ENCODE measurements around the gene TRPV4.

TRPV4 gene

GRCh38 chr12:109808876-109809646 is 24.1 kb downstream of the TRPV4 start:
- in situ Hi-C loops (cut with MboI; ENCODE audit: low sequenced_read_pairs) = no loop called here

DNA sequence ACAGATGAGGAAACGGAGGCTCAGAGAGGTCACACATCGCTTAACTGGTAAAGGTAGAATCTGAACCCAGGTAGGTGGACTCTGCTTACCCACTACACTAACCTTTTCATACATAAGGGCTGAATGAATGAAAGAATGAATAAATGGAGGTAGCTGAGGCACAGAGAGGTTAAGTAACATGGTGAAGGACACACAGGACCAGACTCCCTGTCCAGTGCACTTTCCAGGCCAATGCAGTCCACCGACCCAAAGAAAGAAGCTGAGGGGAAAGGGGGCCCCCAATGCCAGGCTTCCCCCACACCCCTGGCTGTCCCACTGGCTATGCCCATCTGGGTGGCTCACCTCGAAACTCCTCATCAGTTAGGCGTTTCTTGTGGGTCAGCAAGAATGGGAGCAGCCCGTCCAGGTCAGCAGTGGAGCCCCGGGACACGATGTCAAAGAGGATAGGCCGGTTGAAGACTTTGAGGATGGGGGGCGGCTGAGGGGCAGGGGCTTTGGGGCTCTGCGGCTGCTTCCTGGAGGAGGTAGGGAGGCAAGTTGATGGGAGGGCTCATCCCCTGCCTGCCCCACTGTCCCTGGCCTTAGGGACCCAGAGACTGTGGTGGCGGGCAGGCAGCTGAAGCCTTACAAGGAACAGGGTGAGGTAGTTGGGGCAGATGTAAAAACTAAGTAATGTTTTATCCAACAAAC is 25.1 kb downstream of the TRPV4 start:
- in situ Hi-C loops (cut with MboI; ENCODE audit: low sequenced_read_pairs) = no loop called here

DNA sequence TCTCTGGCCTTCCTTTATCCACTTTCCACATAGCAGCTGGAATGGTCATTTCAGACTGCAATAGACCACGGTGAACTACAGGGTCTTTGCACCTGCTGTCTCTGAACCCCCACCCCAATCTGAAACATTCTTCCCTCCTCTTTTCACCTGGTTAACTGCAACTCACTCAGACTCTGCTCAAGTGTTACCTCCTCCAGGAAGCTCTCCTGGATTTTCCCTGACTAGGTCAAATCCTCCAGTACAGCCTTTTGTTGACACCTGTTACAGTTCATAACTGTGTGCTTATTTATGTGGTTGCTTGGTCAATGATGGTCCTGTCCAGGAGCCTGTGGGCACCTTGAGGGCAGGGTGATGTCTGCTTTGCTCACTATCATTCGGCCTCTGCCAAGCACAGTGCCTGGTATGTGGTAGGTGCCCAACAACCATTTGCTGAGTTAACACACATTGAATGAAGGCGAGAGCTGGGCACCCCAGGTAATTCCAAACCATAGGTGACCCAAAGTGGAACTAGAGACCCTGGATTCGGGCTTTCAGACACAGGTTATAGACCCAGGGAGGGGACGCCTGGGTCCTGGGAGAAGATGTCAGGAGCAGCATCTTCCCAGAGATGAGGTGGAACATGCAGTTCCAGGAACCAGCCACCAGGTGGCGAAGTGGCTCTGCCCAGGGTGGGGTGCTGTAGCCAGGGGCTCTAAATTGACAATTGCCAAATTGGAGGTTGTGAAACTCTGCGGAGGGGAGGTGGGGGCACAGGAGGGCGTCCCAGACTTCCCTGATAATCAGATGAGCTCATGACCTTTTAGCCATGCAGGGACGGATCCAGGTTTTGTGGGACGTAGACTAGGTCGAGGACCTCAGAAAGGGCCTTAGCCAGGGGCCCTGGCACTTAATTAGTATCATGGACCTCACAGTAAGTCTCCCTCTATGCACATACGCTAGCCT is 28.1 kb downstream of the TRPV4 start:
- in situ Hi-C loops (cut with MboI; ENCODE audit: low sequenced_read_pairs) = no loop called here

GRCh38 chr12:109803678-109804077 is 29.5 kb downstream of the TRPV4 start:
- in situ Hi-C loops (cut with MboI; ENCODE audit: low sequenced_read_pairs) = no loop called here

DNA sequence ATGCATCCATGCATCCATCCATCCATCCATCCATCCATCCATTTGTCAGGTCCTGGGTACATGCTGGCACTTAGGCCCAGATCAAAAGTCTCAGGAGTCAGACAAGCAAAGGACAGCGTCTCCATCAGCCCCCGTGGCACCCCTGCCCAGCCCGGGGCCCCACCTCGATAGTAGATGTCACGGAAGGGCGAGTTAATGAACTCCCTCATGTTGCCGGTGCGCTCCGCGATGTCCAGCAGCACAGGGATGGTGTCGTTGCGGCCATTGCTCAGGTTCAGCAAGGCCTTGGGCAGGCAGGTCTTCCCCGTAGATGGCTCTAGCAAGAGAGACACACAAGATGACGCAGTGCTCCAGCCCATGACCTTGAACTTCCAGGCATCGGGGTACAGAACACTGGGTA is 30.4 kb downstream of the TRPV4 start:
- in situ Hi-C loops (cut with MboI; ENCODE audit: low sequenced_read_pairs) = no loop called here

DNA sequence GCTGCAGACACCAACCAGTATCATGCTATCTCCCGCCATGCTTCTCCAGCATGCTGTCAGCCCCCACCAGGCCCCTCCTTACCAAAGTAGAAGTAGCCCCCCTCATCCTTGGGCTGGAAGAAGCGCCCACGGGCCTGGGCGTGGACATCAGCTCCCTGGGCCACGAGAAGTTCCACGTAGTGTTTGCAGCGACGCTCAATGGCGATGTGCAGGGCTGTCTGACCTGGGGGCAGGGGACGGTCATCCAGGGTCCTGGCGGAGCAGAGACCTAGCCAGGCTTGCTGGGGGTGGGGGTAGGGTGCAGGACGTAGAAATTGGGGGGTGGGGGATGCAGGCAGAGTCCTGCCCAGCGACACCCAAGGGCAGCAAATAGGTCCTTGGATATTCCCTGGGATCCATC is 32.7 kb downstream of the TRPV4 start:
- in situ Hi-C loops (cut with MboI; ENCODE audit: low sequenced_read_pairs) = no loop called here

GRCh38 chr12:109798691-109799090 is 34.5 kb downstream of the TRPV4 start:
- in situ Hi-C loops (cut with MboI; ENCODE audit: low sequenced_read_pairs) = no loop called here

DNA sequence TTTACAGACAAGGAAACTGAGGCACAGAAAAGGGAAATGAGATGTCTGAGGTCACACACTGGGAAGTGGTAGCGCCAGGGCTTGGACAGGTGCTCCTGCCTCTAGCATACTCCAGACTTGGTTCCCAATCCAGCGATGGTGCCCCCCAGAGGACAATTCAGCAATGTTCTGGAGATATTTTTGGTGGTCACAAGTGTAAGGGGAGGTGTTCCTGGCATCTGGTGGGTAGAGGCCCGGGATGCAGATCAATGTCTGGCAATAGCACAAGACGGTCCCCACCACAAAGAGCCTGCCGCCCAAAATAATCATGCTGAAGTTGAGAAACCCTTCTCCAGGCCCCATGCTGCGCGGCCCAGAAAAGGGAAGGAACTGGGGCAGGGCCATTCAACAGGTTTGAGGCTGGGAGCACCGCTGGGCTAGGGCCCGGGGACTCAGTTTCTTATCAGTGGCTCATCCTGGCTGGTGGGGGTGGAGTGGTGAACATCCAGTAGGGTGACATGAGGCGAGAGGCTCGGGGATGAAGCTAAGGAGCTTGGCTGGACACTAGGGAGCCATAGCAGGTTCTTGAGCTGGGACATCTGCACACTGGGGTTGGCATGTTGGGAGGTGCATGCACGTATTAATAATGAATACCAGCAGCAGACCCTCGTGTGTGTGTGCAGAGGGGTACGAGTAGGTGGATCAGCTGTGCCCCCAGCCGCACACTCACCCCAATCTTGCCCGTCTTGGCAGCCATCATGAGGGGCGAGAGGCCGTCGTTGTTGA is 35.1 kb downstream of the TRPV4 start:
- in situ Hi-C loops (cut with MboI; ENCODE audit: low sequenced_read_pairs) = no loop called here

GRCh38 chr12:109796057-109796456 is 37.1 kb downstream of the TRPV4 start:
- in situ Hi-C loops (cut with MboI; ENCODE audit: low sequenced_read_pairs) = no loop called here

GRCh38 chr12:109795023-109795422 is 38.2 kb downstream of the TRPV4 start:
- in situ Hi-C loops (cut with MboI; ENCODE audit: low sequenced_read_pairs) = no loop called here

DNA sequence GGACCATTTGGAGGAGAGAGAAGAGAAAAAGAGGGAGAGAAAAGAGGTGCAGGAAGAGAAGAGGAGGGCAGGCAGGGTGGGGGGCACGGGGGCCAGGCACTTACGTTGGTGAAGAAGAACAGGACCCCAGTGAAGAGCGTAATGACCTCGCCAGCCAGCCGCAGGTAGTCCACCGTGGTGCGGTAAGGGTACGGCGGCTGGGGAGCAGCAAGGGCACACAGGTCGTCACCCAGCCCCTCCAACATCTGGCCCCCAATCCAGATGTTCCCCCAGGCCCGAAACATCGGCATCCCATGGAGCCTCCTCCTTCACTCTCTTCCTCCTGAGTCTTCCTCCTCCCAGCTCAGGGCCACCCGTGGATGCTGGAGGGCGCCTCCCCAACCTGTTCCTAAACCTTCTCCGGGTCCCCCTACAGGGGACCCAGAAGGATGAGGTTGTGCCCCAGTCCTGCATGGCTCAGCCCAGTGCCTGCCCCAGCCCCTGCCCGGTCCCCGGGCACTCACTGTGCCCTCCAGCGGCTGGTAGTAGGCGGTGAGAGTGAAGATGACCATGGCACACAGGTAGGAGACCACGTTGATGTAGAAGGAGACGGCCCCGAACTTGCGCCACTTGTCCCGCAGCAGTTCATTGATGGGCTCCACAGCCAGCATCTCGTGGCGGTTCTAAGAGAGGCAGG is 39.2 kb downstream of the TRPV4 start:
- in situ Hi-C loops (cut with MboI; ENCODE audit: low sequenced_read_pairs) = no loop called here

- in situ Hi-C loops (cut with MboI; ENCODE audit: low sequenced_read_pairs) = no loop called here
Observed at GRCh38 chr12:109793411-109793810, 39.8 kb downstream of the TRPV4 start.

DNA sequence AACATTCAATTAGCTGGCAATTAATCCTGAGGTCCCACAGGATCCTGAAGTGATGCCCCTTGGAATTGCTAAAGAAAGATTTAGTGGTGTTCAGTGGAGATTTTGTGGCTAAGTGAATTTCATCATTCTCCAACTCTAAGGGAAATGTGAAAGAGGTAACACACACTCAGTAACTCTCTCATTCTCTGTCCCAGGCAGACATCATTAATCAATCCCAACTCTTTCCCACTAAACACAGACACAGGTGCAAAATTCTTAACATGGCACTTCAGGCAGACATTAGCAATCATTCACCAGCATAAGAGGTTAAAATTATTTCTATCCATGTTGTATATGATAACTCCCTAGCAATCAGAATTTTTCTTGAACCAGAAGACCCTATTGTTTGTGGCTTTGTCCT is 40.2 kb downstream of the TRPV4 start:
- in situ Hi-C loops (cut with MboI; ENCODE audit: low sequenced_read_pairs) = no loop called here

- in situ Hi-C loops (cut with MboI; ENCODE audit: low sequenced_read_pairs) = no loop called here
Observed at GRCh38 chr12:109789526-109790048, 43.6 kb downstream of the TRPV4 start.

- in situ Hi-C loops (cut with MboI; ENCODE audit: low sequenced_read_pairs) = no loop called here
Observed at GRCh38 chr12:109786799-109787198, 46.4 kb downstream of the TRPV4 start.

GRCh38 chr12:109785854-109786253 is 47.3 kb downstream of the TRPV4 start:
- in situ Hi-C loops (cut with MboI; ENCODE audit: low sequenced_read_pairs) = no loop called here

DNA sequence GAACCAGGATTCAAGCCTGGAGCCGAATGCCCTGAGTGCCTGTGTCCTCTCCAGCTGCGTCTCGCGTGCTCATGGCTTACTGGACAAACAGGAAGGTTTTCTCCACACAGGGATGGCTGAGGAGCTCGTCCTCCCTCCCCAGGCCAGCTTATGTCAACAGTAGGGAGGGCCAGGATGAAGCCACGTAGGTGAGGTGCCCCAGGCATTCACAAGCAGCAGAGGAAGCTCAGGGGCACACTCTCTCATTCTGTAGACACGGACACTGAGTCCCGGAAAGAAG is 49.3 kb downstream of the TRPV4 start:
- in situ Hi-C loops (cut with MboI; ENCODE audit: low sequenced_read_pairs) = no loop called here

DNA sequence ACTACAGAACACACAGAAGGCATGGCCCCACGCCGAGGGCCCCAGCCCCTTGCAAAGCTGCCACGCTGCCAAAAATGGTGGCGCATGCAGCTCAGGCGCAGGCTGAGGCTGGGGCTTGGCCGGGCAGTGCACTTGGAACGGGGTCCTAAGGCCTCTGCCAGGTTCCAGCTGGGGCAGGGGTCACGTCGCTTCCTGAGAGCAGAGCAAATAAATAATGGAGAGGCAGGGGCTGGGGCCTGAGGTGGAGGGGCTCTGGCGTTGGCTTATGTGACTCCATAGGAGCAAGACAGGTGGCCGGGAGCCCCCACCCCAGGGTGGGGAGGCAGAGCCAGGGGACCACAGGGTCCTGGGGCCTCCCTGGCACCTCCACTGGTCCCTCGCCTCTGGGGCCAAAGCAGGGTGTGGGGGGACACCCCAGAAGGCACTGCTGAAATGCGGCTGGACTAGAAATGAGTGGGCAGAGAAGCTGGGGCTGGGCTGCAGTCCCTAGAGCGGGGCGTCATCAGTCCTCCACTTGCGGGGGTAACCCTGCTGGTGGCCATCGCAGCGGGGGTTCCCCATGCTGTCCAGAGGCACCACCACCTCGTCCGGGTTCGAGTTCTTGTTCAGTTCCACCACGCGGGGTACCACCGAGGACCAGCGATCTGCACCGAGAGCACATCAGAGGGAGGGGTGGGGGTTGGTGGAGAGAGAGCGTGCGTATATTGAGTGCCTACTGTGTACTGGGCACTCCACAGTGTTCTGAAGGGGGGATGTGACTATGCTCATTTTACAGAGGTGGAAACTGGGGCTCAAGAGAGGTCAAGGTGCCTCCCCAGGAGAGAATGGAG is 49.8 kb downstream of the TRPV4 start:
- in situ Hi-C loops (cut with MboI; ENCODE audit: low sequenced_read_pairs) = no loop called here

DNA sequence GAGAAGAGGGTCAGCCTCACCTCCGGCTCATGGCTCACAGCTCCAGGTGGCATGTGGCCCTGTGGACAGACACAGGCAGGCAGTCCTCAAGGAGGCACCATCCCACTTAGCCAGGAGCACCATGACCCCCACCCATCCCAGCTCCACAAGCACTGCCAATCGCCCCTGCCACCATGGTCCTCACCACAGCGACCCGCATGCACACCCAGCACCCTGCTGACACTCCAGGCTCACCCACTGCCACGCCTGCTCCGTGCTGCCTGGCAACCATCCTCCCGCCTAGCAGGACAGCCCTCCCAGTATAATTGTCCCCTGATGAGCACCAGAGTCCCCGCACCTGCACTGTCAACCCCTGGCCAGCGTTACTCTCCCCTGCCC is 50.9 kb downstream of the TRPV4 start:
- in situ Hi-C loops (cut with MboI; ENCODE audit: low sequenced_read_pairs) = no loop called here

Data from hTERT RPE-1 (cell line).